K562 (cell line): ENCODE measurements around the gene CAVIN1. TPM values are rescaled to one million over a fixed set of nuclear protein-coding genes. Genes with fewer than 3 reads are reported as not detected.

ENCODE experiments used
- CBX1 ChIP-seq: sonication (generic); IDR thresholded peaks from 2 replicates; pipeline ENCODE4 v1.6.1; 2016; ENCODE audit warnings: antibody characterized with exemption, low read depth, mild to moderate bottlenecking
- DPF2 ChIP-seq: fragments of 450-650 bp; IDR thresholded peaks from 2 replicates; pipeline ENCODE4 v1.6.1; 2016
- FOXK2 ChIP-seq, 2 experiments: fragments of 450-650 bp; IDR thresholded peaks in 1 of 2; conservative IDR thresholded peaks in 1 of 2; 2 replicates each; pipeline ENCODE4 v1.6.1; 2016; ENCODE audit warnings: low read depth in 2 of 2, mild to moderate bottlenecking in 1 of 2
- MAFG ChIP-seq: fragments of 450-650 bp; conservative IDR thresholded peaks from 2 replicates; pipeline ENCODE4 v1.6.1; 2016; ENCODE audit warnings: missing genetic modification characterization, missing compliant biosample characterization
- MTA1 ChIP-seq: fragments of 450-650 bp; IDR thresholded peaks from 2 replicates; pipeline ENCODE4 v1.6.1; 2017; ENCODE audit warnings: borderline replicate concordance
- NFRKB ChIP-seq: fragments of 450-650 bp; IDR thresholded peaks from 2 replicates; pipeline ENCODE4 v1.6.1; 2016; ENCODE audit warnings: low read depth
- RBM39 ChIP-seq: fragments of 200-400 bp; formaldehyde crosslinking; optimal IDR thresholded peaks from 2 replicates; pipeline ENCODE3; 2018; ENCODE audit warnings: low read depth, low read length
- SMAD1 ChIP-seq: fragments of 150-350 bp; IDR thresholded peaks from 2 replicates; pipeline ENCODE4 v1.6.1; 2014; ENCODE audit warnings: low read length, low read depth; ENCODE audit not compliant: partially characterized antibody
- ZBTB1 ChIP-seq: sonication (generic); formaldehyde crosslinking; IDR thresholded peaks from 2 replicates; pipeline ENCODE4 v1.8.1; 2023; ENCODE audit warnings: missing genetic modification reagents, low read depth, mild to moderate bottlenecking, borderline replicate concordance
- ZZZ3 ChIP-seq: fragments of 450-650 bp; IDR thresholded peaks from 2 replicates; pipeline ENCODE4 v1.6.1; 2016; ENCODE audit warnings: antibody characterized with exemption, mild to moderate bottlenecking, moderate library complexity
- polyA plus RNA-seq, 8 experiments: library from polyadenylated mRNA; depleted of rRNA in 4 of 8; stranded (reverse) in 5 of 8; unstranded in 3 of 8; fragments of >200 nt; fragmentation: Nextera tagmentation in 2 of 8; fragmentation: Illumina TruSeq in 1 of 8; extraction: Ambion mirVana in 2 of 8; extraction: Trizol in 1 of 8; gene quantifications; 2 replicates each; pipeline versions ENCODE4 v1.2.1 to v1.2.3, GENCODE V29; 2011 to 2014; ENCODE audit warnings: inconsistent platforms in 1 of 8, missing spikeins in 1 of 8
- total RNA-seq, 7 experiments: library from RNA; depleted of rRNA in 6 of 7; stranded (reverse); fragments of >200 nt in 6 of 7; fragmentation: Illumina TruSeq in 2 of 7; extraction: Trizol in 2 of 7; gene quantifications; 2 replicates each; pipeline versions ENCODE4 v1.2.1 to v1.2.3, GENCODE V29; 2011 to 2021; ENCODE audit warnings: low replicate concordance in 1 of 7
- TF ChIP-seq, protein P1 (sequence below): fragments of 450-650 bp; IDR thresholded peaks from 2 replicates; pipeline ENCODE4 v1.6.1; 2016; ENCODE audit warnings: low read depth
- TF ChIP-seq, protein P2 (sequence below): IDR thresholded peaks from 2 replicates; pipeline ENCODE4 v1.6.1; 2014; ENCODE audit warnings: antibody characterized with exemption
- TF ChIP-seq, protein P3 (sequence below): sonication (generic); formaldehyde crosslinking; IDR thresholded peaks from 2 replicates; pipeline ENCODE4 v1.8.1; 2022; ENCODE audit warnings: missing genetic modification reagents
- TF ChIP-seq, protein P4 (sequence below), 2 experiments: IDR thresholded peaks; 2 replicates each; pipeline ENCODE4 v1.6.1; 2012; ENCODE audit warnings: improper control_type of control experiment in 2 of 2, low read depth in 2 of 2, low read length in 2 of 2, borderline replicate concordance in 1 of 2

The CAVIN1 gene
- total and polyA plus RNA-seq, 9 of the 15 experiments (the other 6 are each of a cell fraction or from before 2014, with no cell fraction given) = 6.8 to 162 (median 74.5) TPM

DNA sequence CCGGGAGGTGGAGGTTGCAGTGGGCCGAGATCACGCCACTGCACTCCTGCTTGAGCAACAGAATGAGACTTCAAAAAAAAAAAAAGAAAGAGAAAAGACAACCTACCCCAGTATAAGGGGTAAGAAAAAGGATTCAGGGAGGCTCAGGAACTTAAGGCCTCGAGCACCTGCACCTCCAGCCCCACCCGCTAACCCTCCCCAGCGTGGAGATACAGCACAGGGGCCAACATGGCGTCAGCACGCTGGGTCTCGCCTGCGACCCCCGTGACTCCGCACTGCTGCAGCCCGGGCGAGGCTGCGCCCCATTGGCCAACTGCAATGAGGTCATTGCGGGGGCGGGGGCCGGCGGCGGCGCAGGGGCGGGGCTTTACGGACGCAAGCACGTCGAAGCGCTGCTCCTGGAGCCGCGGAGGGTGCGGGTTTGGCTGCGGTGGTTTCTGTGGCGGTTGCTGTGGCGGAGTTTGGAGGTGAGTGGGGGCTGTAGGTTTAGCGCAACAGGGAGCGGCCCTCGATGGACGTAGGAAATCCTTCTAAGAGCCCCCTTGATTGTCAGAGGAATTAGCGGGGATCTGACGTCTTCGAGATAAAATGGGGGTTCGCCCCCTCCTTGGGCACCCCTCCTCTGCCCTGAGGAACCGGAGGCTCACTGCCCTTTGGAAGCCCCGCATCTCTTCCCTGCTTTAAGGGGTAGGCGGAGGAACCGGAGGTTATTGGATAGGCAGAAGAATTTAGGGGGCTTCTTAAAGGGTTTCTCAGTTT, 35.6 kb upstream of the CAVIN1 start, which contains the start of gene ATP6V0A1 (continued):
- TF ChIP-seq, protein P1, sequence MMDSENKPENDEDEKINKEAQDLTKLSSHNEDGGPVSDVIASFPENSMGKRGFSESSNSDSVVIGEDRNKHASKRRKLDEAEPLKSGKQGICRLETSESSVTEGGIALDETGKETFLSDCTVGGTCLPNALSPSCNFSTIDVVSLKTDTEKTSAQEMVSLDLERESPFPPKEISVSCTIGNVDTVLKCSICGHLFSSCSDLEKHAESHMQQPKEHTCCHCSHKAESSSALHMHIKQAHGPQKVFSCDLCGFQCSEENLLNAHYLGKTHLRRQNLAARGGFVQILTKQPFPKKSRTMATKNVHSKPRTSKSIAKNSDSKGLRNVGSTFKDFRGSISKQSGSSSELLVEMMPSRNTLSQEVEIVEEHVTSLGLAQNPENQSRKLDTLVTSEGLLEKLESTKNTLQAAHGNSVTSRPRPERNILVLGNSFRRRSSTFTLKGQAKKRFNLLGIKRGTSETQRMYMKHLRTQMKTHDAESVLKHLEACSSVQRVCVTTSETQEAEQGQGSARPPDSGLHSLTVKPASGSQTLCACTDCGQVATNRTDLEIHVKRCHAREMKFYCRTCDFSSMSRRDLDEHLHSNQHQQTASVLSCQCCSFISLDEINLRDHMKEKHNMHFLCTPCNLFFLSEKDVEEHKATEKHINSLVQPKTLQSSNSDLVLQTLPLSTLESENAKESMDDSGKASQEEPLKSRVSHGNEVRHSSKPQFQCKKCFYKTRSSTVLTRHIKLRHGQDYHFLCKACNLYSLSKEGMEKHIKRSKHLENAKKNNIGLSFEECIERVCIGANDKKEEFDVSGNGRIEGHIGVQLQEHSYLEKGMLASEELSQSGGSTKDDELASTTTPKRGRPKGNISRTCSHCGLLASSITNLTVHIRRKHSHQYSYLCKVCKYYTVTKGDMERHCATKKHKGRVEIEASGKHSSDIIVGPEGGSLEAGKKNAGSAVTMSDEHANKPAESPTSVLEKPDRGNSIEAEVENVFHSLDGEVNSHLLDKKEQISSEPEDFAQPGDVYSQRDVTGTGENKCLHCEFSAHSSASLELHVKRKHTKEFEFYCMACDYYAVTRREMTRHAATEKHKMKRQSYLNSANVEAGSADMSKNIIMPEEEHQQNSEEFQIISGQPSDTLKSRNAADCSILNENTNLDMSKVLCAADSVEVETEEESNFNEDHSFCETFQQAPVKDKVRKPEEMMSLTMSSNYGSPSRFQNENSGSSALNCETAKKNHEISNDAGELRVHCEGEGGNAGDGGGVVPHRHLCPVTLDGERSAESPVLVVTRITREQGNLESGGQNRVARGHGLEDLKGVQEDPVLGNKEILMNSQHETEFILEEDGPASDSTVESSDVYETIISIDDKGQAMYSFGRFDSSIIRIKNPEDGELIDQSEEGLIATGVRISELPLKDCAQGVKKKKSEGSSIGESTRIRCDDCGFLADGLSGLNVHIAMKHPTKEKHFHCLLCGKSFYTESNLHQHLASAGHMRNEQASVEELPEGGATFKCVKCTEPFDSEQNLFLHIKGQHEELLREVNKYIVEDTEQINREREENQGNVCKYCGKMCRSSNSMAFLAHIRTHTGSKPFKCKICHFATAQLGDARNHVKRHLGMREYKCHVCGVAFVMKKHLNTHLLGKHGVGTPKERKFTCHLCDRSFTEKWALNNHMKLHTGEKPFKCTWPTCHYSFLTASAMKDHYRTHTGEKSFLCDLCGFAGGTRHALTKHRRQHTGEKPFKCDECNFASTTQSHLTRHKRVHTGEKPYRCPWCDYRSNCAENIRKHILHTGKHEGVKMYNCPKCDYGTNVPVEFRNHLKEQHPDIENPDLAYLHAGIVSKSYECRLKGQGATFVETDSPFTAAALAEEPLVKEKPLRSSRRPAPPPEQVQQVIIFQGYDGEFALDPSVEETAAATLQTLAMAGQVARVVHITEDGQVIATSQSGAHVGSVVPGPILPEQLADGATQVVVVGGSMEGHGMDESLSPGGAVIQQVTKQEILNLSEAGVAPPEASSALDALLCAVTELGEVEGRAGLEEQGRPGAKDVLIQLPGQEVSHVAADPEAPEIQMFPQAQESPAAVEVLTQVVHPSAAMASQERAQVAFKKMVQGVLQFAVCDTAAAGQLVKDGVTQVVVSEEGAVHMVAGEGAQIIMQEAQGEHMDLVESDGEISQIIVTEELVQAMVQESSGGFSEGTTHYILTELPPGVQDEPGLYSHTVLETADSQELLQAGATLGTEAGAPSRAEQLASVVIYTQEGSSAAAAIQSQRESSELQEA = 0 out of 2 replicates have a peak, but pooled peaks have one; percentile 5
- peak; percentile 66; the same call in 1 of the 2 replicates for TF ChIP-seq DPF2
- TF ChIP-seq FOXK2 (conservative IDR thresholded peaks at IDR 0.05 in 1 of 2, IDR thresholded peaks at IDR 0.05 in 1 of 2; ENCODE audit: low read depth in 2 of 2) = peak; percentile 20 to 44; a peak in 1 of 4 replicates
- peak; percentile 23; the same call in 1 of the 2 replicates for TF ChIP-seq MAFG (tag)
- TF ChIP-seq, protein P2, sequence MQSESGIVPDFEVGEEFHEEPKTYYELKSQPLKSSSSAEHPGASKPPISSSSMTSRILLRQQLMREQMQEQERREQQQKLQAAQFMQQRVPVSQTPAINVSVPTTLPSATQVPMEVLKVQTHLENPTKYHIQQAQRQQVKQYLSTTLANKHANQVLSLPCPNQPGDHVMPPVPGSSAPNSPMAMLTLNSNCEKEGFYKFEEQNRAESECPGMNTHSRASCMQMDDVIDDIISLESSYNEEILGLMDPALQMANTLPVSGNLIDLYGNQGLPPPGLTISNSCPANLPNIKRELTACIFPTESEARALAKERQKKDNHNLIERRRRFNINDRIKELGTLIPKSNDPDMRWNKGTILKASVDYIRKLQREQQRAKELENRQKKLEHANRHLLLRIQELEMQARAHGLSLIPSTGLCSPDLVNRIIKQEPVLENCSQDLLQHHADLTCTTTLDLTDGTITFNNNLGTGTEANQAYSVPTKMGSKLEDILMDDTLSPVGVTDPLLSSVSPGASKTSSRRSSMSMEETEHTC = peak; percentile 46; the same call in 1 of the 2 replicates
- TF ChIP-seq SMAD1 = peak; percentile 22
- TF ChIP-seq, protein P3, sequence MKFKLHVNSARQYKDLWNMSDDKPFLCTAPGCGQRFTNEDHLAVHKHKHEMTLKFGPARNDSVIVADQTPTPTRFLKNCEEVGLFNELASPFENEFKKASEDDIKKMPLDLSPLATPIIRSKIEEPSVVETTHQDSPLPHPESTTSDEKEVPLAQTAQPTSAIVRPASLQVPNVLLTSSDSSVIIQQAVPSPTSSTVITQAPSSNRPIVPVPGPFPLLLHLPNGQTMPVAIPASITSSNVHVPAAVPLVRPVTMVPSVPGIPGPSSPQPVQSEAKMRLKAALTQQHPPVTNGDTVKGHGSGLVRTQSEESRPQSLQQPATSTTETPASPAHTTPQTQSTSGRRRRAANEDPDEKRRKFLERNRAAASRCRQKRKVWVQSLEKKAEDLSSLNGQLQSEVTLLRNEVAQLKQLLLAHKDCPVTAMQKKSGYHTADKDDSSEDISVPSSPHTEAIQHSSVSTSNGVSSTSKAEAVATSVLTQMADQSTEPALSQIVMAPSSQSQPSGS = peak; percentile 82
- no peak for TF ChIP-seq CBX1
- peak; percentile 95; the same call in 1 of the 2 replicates for TF ChIP-seq NFRKB
- TF ChIP-seq RBM39 = no peak
- TF ChIP-seq ZZZ3 = no peak
- peak; percentile 99 for TF ChIP-seq ZBTB1 (CRISPR knock-in tag)
- no peak for TF ChIP-seq MTA1
- TF ChIP-seq, protein P4, sequence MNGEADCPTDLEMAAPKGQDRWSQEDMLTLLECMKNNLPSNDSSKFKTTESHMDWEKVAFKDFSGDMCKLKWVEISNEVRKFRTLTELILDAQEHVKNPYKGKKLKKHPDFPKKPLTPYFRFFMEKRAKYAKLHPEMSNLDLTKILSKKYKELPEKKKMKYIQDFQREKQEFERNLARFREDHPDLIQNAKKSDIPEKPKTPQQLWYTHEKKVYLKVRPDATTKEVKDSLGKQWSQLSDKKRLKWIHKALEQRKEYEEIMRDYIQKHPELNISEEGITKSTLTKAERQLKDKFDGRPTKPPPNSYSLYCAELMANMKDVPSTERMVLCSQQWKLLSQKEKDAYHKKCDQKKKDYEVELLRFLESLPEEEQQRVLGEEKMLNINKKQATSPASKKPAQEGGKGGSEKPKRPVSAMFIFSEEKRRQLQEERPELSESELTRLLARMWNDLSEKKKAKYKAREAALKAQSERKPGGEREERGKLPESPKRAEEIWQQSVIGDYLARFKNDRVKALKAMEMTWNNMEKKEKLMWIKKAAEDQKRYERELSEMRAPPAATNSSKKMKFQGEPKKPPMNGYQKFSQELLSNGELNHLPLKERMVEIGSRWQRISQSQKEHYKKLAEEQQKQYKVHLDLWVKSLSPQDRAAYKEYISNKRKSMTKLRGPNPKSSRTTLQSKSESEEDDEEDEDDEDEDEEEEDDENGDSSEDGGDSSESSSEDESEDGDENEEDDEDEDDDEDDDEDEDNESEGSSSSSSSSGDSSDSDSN (IDR thresholded peaks at IDR 0.05; ENCODE audit: borderline replicate concordance in 1 of 2, low read depth in 2 of 2, low read length in 2 of 2) = no peak
